Spleen (tissue), 7 donors: ENCODE data around the gene CEP128.

Experiments used
- CTCF ChIP-seq, 11 experiments: fragments of 200-600 bp in 7 of 11; fragments of 450-650 bp in 4 of 11; sonication (generic) in 4 of 11; IDR thresholded peaks in 8 of 11; conservative IDR thresholded peaks in 3 of 11; 1 replicate in 7 of 11; 2 replicates in 4 of 11; pipeline versions ENCODE4 v1.4.0 to v1.8.0; 2016 to 2021; ENCODE audit warnings: antibody characterized with exemption in 11 of 11, inconsistent platforms in 4 of 11, mild to moderate bottlenecking in 1 of 11
- POLR2A ChIP-seq, 3 donors: fragments of 450-650 bp; IDR thresholded peaks; one replicate each; pipeline ENCODE4 v1.5.1; 2017; ENCODE audit warnings: antibody characterized with exemption in 3 of 3, mild to moderate bottlenecking in 1 of 3
- POLR2AphosphoS5 ChIP-seq, 3 donors: sonication (generic); formaldehyde crosslinking; IDR thresholded peaks; one replicate each; pipeline ENCODE4 v1.5.1; 2017; ENCODE audit warnings: antibody characterized with exemption in 3 of 3
- donor health status: DM: no; HTN: no; CAD: no; lungs with moderate emphysema.
- donor health status: DM: no; HTN: no; CAD: no.
- donor health status: DM: no; HTN: no; CAD: no.

DNA sequence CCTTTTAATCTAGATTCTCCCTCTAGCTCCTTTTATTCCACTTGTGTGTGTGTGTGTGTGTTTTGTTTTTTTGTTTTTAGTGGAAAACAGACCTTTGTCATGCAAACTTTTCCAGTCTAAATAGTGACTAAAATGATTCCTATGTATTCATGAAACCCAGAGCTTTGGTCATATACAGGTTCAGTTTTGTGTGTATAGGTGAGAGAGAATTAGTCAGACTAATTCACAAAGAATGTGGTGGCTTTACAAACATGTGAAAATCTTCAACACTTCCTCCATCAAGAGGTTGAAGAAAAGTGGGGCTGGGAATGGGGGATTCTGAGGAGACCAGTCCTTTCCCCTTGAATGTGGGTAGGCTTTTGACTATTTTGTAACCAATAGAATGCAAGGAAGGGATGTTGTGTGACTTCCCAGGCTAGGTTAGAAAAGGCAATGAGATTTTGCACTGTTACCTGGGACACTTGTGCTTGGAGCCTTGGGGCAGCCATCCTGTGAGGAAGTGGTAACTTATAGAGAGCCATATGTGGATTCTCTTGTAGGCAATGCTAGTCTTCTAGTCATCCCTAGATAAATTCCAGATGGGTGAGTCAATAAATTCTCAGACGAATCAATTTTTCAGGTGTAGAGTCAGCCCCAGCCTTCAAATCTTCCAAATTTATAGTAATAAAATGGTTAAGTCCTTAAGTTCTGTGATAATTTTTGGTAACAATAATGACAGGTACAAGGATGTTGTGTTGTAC, 236.1 kb downstream of the CEP128 start:
- TF ChIP-seq POLR2A (IDR thresholded peaks at IDR 0.05) (no peak), POLR2AphosphoS5 (IDR thresholded peaks at IDR 0.05) (no peak), CTCF (IDR thresholded peaks at IDR 0.05 in 8 of 11, conservative IDR thresholded peaks at IDR 0.05 in 3 of 11) (no peak)
